ENCODE measurements around the gene PMS1.

Gene PMS1

DNA sequence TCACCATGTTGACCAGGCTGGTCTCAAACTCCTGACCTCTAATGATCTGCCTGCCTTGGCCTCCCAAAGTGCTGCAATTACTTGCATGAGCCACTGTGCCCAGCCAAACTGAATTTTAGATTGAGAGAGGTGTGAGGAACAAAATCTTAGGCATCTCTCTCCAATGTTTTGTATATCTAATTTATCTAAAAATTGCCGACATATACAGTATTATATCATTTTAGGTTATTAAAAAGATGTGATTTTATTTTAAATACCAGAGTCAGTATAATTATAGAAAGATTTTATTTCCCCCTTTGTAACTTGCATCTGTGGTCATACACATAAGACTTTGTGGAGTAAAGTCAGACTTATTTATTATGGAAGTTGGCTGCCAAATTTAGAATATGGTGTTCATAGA lies 10.1 kb downstream of the PMS1 start:
- TF ChIP-seq, protein P1, sequence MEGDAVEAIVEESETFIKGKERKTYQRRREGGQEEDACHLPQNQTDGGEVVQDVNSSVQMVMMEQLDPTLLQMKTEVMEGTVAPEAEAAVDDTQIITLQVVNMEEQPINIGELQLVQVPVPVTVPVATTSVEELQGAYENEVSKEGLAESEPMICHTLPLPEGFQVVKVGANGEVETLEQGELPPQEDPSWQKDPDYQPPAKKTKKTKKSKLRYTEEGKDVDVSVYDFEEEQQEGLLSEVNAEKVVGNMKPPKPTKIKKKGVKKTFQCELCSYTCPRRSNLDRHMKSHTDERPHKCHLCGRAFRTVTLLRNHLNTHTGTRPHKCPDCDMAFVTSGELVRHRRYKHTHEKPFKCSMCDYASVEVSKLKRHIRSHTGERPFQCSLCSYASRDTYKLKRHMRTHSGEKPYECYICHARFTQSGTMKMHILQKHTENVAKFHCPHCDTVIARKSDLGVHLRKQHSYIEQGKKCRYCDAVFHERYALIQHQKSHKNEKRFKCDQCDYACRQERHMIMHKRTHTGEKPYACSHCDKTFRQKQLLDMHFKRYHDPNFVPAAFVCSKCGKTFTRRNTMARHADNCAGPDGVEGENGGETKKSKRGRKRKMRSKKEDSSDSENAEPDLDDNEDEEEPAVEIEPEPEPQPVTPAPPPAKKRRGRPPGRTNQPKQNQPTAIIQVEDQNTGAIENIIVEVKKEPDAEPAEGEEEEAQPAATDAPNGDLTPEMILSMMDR (IDR thresholded peaks at IDR 0.05; ENCODE audit: control insufficient read depth, insufficient read depth, low read depth, low read length, missing control alignments) = no peak
- no peak overlapping the region for H3K4me3 ChIP-seq (ENCODE audit: control insufficient read depth, low read depth, low read length)
- no peak for DNase-seq (ENCODE audit: low read depth)

DNA sequence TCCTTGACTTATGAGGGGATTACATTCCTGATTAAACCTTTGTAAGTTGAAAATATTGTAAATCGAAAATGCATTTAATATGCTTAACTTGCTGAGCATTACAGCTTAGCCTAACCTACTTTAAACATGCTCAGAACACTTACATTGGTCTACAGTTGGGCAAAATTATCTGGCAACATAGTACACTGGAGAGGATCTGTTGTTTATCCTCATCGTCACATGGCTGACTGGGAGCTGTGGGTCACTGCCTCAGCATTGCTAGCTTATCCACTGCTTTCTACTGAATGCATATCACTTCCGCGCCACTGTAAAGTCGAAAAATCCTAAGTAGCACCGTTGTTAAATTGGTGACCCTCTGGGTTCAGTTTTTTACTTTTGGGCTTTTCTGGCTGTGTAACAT lies 13.7 kb downstream of the PMS1 start:
- no peak overlapping the region for H3K4me3 ChIP-seq (ENCODE audit: control insufficient read depth, low read depth, low read length)
- no peak for DNase-seq (ENCODE audit: low read depth)
- TF ChIP-seq, protein P1 (IDR thresholded peaks at IDR 0.05; ENCODE audit: control insufficient read depth, insufficient read depth, low read depth, low read length, missing control alignments) = no peak

DNA sequence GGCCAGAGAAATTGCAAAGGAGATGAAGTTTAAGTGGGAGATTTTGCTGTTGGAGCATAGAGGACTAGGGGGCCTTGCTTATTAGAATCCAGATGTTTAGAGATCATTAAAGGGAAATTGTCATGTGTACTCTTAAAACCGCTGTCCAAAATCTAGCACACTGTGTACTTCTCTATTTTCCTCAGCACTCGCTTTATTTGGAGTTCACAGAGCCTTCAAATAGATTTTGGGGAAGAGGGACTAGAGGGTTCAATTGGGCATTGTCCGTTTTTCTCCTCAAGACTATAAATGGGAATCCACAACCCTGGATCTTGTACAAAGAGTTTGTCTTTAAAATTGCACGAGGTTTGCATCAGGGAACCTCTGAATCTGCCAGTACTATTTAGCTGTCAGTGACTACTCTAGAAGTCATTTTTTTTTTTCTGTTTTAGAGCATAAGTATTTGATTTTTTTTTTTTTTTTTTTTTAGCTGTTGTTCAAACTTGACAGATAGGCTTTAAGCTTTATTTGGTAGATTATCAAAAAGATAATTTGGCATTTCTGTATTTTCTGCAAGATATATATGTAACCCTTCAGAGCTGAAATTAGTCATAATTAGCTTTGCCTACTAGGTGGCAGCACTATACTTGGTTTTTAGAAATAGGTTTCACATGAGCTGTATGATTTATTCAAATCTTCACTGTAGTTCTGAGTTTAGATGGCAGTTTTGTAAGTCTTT lies 14.2 kb downstream of the PMS1 start:
- DNase-seq (ENCODE audit: low read depth) = peak; percentile 44
- TF ChIP-seq, protein P1 (IDR thresholded peaks at IDR 0.05; ENCODE audit: control insufficient read depth, insufficient read depth, low read depth, low read length, missing control alignments) = peak; percentile 42
- H3K4me3 ChIP-seq (ENCODE audit: control insufficient read depth, low read depth, low read length) = no peak overlapping the region

DNA sequence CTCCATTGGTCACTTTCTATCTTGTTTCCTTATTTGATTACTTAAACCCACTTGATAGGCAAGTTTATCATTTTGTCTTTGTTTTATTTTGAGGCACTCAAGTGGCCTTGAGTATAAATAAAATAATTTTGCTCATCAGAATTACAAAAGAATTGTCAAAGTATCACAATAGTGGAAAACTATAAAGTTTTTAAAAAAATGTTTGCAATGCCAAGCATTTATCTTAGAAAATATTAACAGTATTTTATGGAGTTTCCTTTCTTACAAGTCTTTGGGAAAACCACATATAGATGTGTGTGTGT lies 14.7 kb downstream of the PMS1 start:
- DNase-seq (ENCODE audit: low read depth) = no peak
- no peak overlapping the region for H3K4me3 ChIP-seq (ENCODE audit: control insufficient read depth, low read depth, low read length)
- TF ChIP-seq, protein P1 (IDR thresholded peaks at IDR 0.05; ENCODE audit: control insufficient read depth, insufficient read depth, low read depth, low read length, missing control alignments) = no peak

DNA sequence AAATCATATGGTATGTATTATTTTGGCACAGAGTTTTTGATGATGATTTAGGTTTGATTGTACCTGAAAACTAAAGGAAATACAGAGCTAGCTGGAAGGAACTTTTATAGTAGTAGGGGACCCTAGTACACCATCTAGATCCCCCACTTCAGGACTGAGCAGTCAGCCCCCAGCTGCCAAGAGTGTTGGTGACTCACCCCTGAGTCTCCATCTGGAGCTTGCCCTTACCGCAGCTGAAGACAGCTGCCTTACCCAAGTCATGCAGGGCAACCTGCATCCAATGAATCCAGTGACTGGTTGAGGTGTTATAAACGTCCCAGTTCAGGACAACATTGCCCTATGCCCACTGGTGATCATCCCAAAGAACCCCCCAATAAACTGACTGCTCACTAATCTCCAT lies 15.3 kb downstream of the PMS1 start:
- no peak overlapping the region for H3K4me3 ChIP-seq (ENCODE audit: control insufficient read depth, low read depth, low read length)
- no peak for DNase-seq (ENCODE audit: low read depth)
- TF ChIP-seq, protein P1 (IDR thresholded peaks at IDR 0.05; ENCODE audit: control insufficient read depth, insufficient read depth, low read depth, low read length, missing control alignments) = no peak

DNA sequence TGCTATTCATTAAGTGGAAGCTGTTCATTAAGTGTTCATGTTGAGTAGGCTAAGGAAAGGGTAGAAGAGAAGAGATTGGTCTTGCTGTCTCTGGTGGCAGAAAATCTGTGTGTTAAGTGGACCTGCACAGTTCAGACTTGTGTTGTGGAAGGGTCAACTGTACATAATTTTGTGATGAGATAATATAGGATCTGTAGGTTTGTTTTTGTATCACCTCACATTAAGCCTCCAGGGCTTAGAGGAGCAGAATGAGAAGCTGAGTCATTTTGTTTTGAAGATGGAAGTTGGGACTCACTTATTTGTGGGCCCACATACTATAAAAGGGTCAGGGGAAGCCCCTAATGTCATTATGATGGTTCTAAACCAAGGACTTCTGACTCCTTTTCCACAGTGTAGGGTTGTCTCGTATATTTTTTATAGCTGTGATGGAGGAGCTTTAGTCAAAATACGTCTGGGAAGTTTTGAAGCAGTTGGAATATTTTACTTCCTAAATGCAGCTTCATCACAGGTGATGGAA lies 18.2 kb downstream of the PMS1 start:
- TF ChIP-seq, protein P1 (IDR thresholded peaks at IDR 0.05; ENCODE audit: control insufficient read depth, insufficient read depth, low read depth, low read length, missing control alignments) = no peak
- no peak overlapping the region for H3K4me3 ChIP-seq (ENCODE audit: control insufficient read depth, low read depth, low read length)
- DNase-seq (ENCODE audit: low read depth) = no peak

All from AG09309 (cell line).